ENCODE data around the gene TP53I3. TPM values are rescaled to one million over a fixed set of nuclear protein-coding genes. Genes with fewer than 3 reads are reported as not detected.

Gene TP53I3
- total and polyA plus RNA-seq, 2 donors from 2014 or later: 45.1 to 85.0 TPM

GRCh38 chr2:24087032-24087431, 2.4 kb upstream of the TP53I3 start:
- FAIRE-seq (no peak), DNase-seq (no peak)
- no peak overlapping the region for H3K4me3 ChIP-seq (ENCODE audit: low read length in 3 of 3)
- no peak overlapping the region for H3K9ac ChIP-seq (ENCODE audit: low read length in 3 of 3)
- intact Hi-C loops (cut with DNase I): no loop called here
- no peak for TF ChIP-seq CTCF (IDR thresholded peaks at IDR 0.05; ENCODE audit: borderline replicate concordance, extremely low read depth, insufficient read depth)
- peaks cover 0 to 3% (median 0%) of the 10 kb centered on the region in 3 donors for H3K36me3 ChIP-seq (ENCODE audit: control insufficient read depth in 2 of 3, insufficient read depth in 3 of 3, low read length in 3 of 3)
- H3K27me3 ChIP-seq (ENCODE audit: control insufficient read depth, insufficient read depth, low read length): no peaks in the 10 kb centered on the region
- H3K27ac ChIP-seq (ENCODE audit: low read depth in 2 of 2, low read length in 2 of 2): no peak overlapping the region
- H3K4me1 ChIP-seq (ENCODE audit: control insufficient read depth in 2 of 3, insufficient read depth in 2 of 3, low read depth in 1 of 3, low read length in 3 of 3): peaks cover 0 to 13% (median 4%) of the 10 kb centered on the region in 3 donors
- no peaks in the 10 kb centered on the region for H3K9me3 ChIP-seq (ENCODE audit: control insufficient read depth in 2 of 3, insufficient read depth in 1 of 3, low read length in 3 of 3)

- H3K4me1 ChIP-seq (ENCODE audit: control insufficient read depth in 2 of 3, insufficient read depth in 2 of 3, low read depth in 1 of 3, low read length in 3 of 3): peaks cover 0 to 13% (median 4%) of the 10 kb centered on the region in 3 donors
- FAIRE-seq: no peak
- H3K27ac ChIP-seq (ENCODE audit: low read depth in 2 of 2, low read length in 2 of 2): no peak overlapping the region
- H3K4me3 ChIP-seq (ENCODE audit: low read length in 3 of 3): no peak overlapping the region
- DNase-seq: no peak
- H3K9me3 ChIP-seq (ENCODE audit: control insufficient read depth in 2 of 3, insufficient read depth in 1 of 3, low read length in 3 of 3): no peaks in the 10 kb centered on the region
- H3K36me3 ChIP-seq (ENCODE audit: control insufficient read depth in 2 of 3, insufficient read depth in 3 of 3, low read length in 3 of 3): peaks cover 0 to 6% (median 2%) of the 10 kb centered on the region in 3 donors
- TF ChIP-seq CTCF (IDR thresholded peaks at IDR 0.05; ENCODE audit: borderline replicate concordance, extremely low read depth, insufficient read depth): no peak
- intact Hi-C loops (cut with DNase I): no loop called here
- H3K9ac ChIP-seq (ENCODE audit: low read length in 3 of 3): no peak overlapping the region
- no peaks in the 10 kb centered on the region for H3K27me3 ChIP-seq (ENCODE audit: control insufficient read depth, insufficient read depth, low read length)
These were observed 1.6 kb upstream of the TP53I3 start for GRCh38 chr2:24086241-24086640.

- Histone ChIP-seq H3K9ac (ENCODE audit: low read length in 3 of 3) (peak overlapping the region; percentile 79 to 85 (median 83)), H3K9me3 (ENCODE audit: control insufficient read depth in 2 of 3, insufficient read depth in 1 of 3, low read length in 3 of 3) (no peaks in the 10 kb centered on the region), H3K4me1 (ENCODE audit: control insufficient read depth in 2 of 3, insufficient read depth in 2 of 3, low read depth in 1 of 3, low read length in 3 of 3) (peaks cover 0 to 13% (median 4%) of the 10 kb centered on the region in 3 donors), H3K27ac (ENCODE audit: low read depth in 2 of 2, low read length in 2 of 2) (peak overlapping the region; percentile 78 to 94), H3K36me3 (ENCODE audit: control insufficient read depth in 2 of 3, insufficient read depth in 3 of 3, low read length in 3 of 3) (peaks cover 0 to 7% (median 2%) of the 10 kb centered on the region in 3 donors), H3K27me3 (ENCODE audit: control insufficient read depth, insufficient read depth, low read length) (no peaks in the 10 kb centered on the region), H3K4me3 (ENCODE audit: low read length in 3 of 3) (peak overlapping the region; percentile 68 to 92 (median 85))
- FAIRE-seq (no peak), DNase-seq (no peak)
- TF ChIP-seq CTCF (IDR thresholded peaks at IDR 0.05; ENCODE audit: borderline replicate concordance, extremely low read depth, insufficient read depth): no peak
- intact Hi-C loops (cut with DNase I): no loop called here
These were observed 511 bp upstream of the TP53I3 start for GRCh38 chr2:24085200-24085489.

Measured in kidney (tissue), 14 donors.